Measurements from ENCODE around the gene DCAF17.

DCAF17 gene

GRCh38 chr2:171451074-171451473 lies 17.0 kb downstream of the DCAF17 start:
- Mint-ChIP-seq H3K4me3 (no peak overlapping the region), H3K36me3 (ENCODE audit: low read depth) (peaks cover 29% of the 10 kb centered on the region), H3K27ac (no peak overlapping the region), H3K27me3 (ENCODE audit: low read depth) (no peaks in the 10 kb centered on the region), H3K9me3 (peaks cover 7% of the 10 kb centered on the region), H3K4me1 (ENCODE audit: low read depth) (no peaks in the 10 kb centered on the region)
- no peak for DNase-seq (ENCODE audit: low spot score)

DNA sequence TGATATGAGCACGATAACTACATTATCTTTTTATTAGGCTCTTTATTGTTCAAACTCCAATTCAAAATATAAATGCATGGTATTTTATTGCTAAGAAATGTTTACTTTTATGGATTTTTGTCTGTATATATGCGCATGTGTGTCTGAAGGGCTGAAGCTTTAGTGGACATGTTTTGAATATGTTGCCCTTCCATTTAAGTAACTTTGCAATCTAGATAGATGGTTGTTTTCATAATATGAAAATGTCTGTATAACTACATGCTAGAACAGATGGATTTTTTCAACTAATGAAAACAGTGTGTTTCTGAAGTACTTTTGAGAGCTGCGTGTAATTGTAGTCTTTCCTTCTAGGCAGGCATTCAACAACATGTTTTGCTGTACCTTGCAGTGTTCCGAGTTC lies 18.7 kb downstream of the DCAF17 start:
- no peaks in the 10 kb centered on the region for H3K27me3 Mint-ChIP-seq (ENCODE audit: low read depth)
- H3K4me1 Mint-ChIP-seq (ENCODE audit: low read depth), result no peaks in the 10 kb centered on the region
- no peak for DNase-seq (ENCODE audit: low spot score)
- no peak overlapping the region for H3K4me3 Mint-ChIP-seq
- H3K36me3 Mint-ChIP-seq (ENCODE audit: low read depth), result peaks cover 41% of the 10 kb centered on the region
- H3K9me3 Mint-ChIP-seq, result peaks cover 13% of the 10 kb centered on the region
- H3K27ac Mint-ChIP-seq, result no peak overlapping the region

DNA sequence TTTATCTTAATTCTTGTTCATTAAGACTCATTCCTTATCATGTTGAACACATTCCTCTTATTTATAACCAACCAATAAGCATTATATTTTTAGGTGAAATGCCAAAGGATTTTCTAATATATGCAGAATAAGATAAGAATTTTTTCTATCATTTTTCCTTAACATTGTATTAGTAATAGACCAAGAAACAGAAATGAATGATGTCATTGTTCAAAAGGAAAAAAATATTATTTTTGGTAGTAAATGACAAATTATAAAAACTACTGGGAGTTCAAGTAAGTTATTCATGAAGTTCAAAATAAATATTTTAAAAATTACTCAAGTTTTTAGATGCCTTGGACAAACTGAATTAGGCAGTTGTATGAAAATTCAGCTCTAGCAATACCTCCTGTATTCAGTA lies 25.5 kb downstream of the DCAF17 start:
- Mint-ChIP-seq H3K27ac (no peak overlapping the region), H3K36me3 (ENCODE audit: low read depth) (peaks cover 48% of the 10 kb centered on the region), H3K4me1 (ENCODE audit: low read depth) (no peaks in the 10 kb centered on the region), H3K27me3 (ENCODE audit: low read depth) (no peaks in the 10 kb centered on the region), H3K4me3 (no peak overlapping the region), H3K9me3 (peaks cover 13% of the 10 kb centered on the region)
- DNase-seq (ENCODE audit: low spot score), result no peak

GRCh38 chr2:171460537-171460936 lies 26.5 kb downstream of the DCAF17 start:
- Mint-ChIP-seq H3K36me3 (ENCODE audit: low read depth) (peaks cover 42% of the 10 kb centered on the region), H3K27me3 (ENCODE audit: low read depth) (no peaks in the 10 kb centered on the region), H3K27ac (no peak overlapping the region), H3K9me3 (peaks cover 11% of the 10 kb centered on the region), H3K4me3 (no peak overlapping the region), H3K4me1 (ENCODE audit: low read depth) (no peaks in the 10 kb centered on the region)
- no peak for DNase-seq (ENCODE audit: low spot score)

DNA sequence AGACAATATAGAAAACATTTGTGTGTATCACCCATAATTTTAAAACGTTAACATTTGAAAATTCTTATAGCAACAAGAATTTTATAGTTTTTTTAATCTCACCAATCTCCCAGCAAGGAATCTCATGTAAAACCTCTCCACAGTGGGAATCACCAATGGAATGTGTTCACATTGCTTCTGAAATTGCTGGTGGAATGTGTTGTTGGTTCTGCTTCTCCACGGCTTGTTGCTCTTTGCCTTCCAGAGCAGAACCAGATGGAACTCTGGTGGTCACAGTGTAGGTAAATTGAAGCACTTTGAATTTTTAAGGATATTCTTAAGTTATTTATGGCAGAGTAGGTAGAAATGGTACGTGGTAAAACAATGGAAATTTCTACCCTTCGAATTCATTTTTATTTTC lies 35.1 kb downstream of the DCAF17 start:
- H3K36me3 Mint-ChIP-seq (ENCODE audit: low read depth), result peaks cover 27% of the 10 kb centered on the region

DNA sequence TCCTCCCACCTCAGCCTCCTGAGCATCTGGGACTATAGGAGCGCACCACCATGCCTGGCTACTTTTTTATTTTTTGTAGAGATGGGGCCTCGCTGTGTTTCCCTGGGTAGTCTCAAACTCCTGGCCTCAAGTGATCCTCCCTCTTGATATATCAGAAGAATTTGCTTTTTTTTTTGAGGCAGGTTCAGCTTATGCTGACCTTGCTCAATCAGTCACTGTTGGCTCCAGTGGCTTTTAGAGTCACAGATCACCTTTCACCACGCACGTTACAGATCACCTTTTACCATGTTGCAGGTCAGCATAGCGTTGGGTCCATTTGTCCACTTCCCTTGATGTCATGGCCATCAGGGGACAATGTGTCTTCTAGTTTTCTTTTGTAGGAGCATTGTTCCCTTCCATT lies 36.1 kb downstream of the DCAF17 start:
- no peak overlapping the region for H3K4me3 Mint-ChIP-seq
- DNase-seq (ENCODE audit: low spot score), result no peak
- H3K9me3 Mint-ChIP-seq, result no peaks in the 10 kb centered on the region
- H3K36me3 Mint-ChIP-seq (ENCODE audit: low read depth), result peaks cover 31% of the 10 kb centered on the region
- H3K27me3 Mint-ChIP-seq (ENCODE audit: low read depth), result no peaks in the 10 kb centered on the region
- H3K4me1 Mint-ChIP-seq (ENCODE audit: low read depth), result no peaks in the 10 kb centered on the region
- H3K27ac Mint-ChIP-seq, result no peak overlapping the region

More for the DNA sequence above, 35.1 kb downstream of the DCAF17 start:
- Mint-ChIP-seq H3K27ac (no peak overlapping the region), H3K4me1 (ENCODE audit: low read depth) (no peaks in the 10 kb centered on the region), H3K4me3 (no peak overlapping the region), H3K9me3 (no peaks in the 10 kb centered on the region), H3K27me3 (ENCODE audit: low read depth) (no peaks in the 10 kb centered on the region)
- DNase-seq (ENCODE audit: low spot score), result no peak

DNA sequence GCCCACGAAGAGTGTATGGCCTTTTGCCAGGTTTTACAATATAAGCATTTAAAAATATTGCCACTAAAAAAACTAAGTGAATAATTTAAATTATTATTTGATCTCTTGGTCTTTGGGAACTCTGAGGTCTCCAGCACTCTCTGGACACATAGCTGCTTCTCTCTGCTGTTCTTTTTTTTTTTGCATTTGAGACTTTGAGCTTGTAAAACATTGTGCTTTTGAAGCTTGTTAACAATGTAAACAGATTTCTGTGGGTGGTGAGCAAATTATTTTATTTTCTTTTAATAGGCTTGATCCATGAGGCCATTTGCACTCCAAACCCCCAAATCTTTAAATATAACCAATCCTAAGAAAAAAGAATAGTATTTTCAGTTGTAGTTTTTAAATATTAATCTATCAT lies 42.0 kb downstream of the DCAF17 start:
- Mint-ChIP-seq H3K4me3 (no peak overlapping the region), H3K9me3 (no peaks in the 10 kb centered on the region), H3K36me3 (ENCODE audit: low read depth) (peaks cover 18% of the 10 kb centered on the region), H3K27me3 (ENCODE audit: low read depth) (no peaks in the 10 kb centered on the region), H3K4me1 (ENCODE audit: low read depth) (peaks cover 2% of the 10 kb centered on the region), H3K27ac (no peak overlapping the region)
- no peak for DNase-seq (ENCODE audit: low spot score)

- H3K27ac Mint-ChIP-seq, result no peak overlapping the region
- H3K36me3 Mint-ChIP-seq (ENCODE audit: low read depth), result peaks cover 18% of the 10 kb centered on the region
- no peaks in the 10 kb centered on the region for H3K27me3 Mint-ChIP-seq (ENCODE audit: low read depth)
- no peak overlapping the region for H3K4me3 Mint-ChIP-seq
- peaks cover 4% of the 10 kb centered on the region for H3K4me1 Mint-ChIP-seq (ENCODE audit: low read depth)
- no peak for DNase-seq (ENCODE audit: low spot score)
- no peaks in the 10 kb centered on the region for H3K9me3 Mint-ChIP-seq
Measured at GRCh38 chr2:171478345-171478744, 44.3 kb downstream of the DCAF17 start.

GRCh38 chr2:171479154-171479814 lies 45.3 kb downstream of the DCAF17 start:
- Mint-ChIP-seq H3K4me1 (ENCODE audit: low read depth) (peaks cover 4% of the 10 kb centered on the region), H3K27me3 (ENCODE audit: low read depth) (no peaks in the 10 kb centered on the region), H3K36me3 (ENCODE audit: low read depth) (peaks cover 18% of the 10 kb centered on the region), H3K27ac (no peak overlapping the region), H3K4me3 (no peak overlapping the region), H3K9me3 (no peaks in the 10 kb centered on the region)
- no peak for DNase-seq (ENCODE audit: low spot score)

GRCh38 chr2:171480908-171481307 lies 46.9 kb downstream of the DCAF17 start:
- peaks cover 13% of the 10 kb centered on the region for H3K36me3 Mint-ChIP-seq (ENCODE audit: low read depth)
- H3K4me1 Mint-ChIP-seq (ENCODE audit: low read depth), result peaks cover 13% of the 10 kb centered on the region
- no peak overlapping the region for H3K27ac Mint-ChIP-seq
- DNase-seq (ENCODE audit: low spot score), result no peak
- H3K27me3 Mint-ChIP-seq (ENCODE audit: low read depth), result no peaks in the 10 kb centered on the region
- no peaks in the 10 kb centered on the region for H3K9me3 Mint-ChIP-seq
- no peak overlapping the region for H3K4me3 Mint-ChIP-seq

DNA sequence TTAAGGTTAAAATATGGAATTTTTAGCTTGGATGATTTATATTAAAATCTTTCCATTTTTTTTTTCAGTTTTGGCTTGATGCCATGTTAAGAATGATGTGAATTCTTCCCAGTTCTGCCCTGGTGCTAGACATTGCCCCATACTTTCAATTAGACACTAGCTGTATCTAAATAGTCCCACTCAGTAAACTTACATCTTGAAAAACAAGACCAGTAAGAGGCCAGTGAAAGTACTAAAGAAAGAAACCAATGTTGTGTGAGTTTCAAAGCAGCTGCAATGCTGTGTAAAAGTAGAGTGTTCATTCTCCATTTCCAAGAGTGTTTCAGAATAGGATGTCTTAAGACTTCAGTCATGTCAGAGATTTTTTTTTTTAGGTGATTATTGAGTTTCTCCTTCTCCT lies 48.3 kb downstream of the DCAF17 start:
- Mint-ChIP-seq H3K27ac (no peak overlapping the region), H3K9me3 (no peaks in the 10 kb centered on the region), H3K27me3 (ENCODE audit: low read depth) (no peaks in the 10 kb centered on the region), H3K36me3 (ENCODE audit: low read depth) (peaks cover 13% of the 10 kb centered on the region), H3K4me3 (no peak overlapping the region), H3K4me1 (ENCODE audit: low read depth) (peaks cover 13% of the 10 kb centered on the region)
- no peak for DNase-seq (ENCODE audit: low spot score)

- Mint-ChIP-seq H3K27me3 (ENCODE audit: low read depth) (no peaks in the 10 kb centered on the region), H3K27ac (no peak overlapping the region), H3K36me3 (ENCODE audit: low read depth) (peaks cover 14% of the 10 kb centered on the region), H3K4me3 (no peak overlapping the region), H3K9me3 (no peaks in the 10 kb centered on the region), H3K4me1 (ENCODE audit: low read depth) (peaks cover 13% of the 10 kb centered on the region)
- DNase-seq (ENCODE audit: low spot score), result no peak
Measured at GRCh38 chr2:171482877-171483276, 48.9 kb downstream of the DCAF17 start.

- peaks cover 5% of the 10 kb centered on the region for H3K9me3 Mint-ChIP-seq
- H3K4me3 Mint-ChIP-seq, result no peak overlapping the region
- no peak for DNase-seq (ENCODE audit: low spot score)
- H3K36me3 Mint-ChIP-seq (ENCODE audit: low read depth), result peaks cover 18% of the 10 kb centered on the region
- no peaks in the 10 kb centered on the region for H3K27me3 Mint-ChIP-seq (ENCODE audit: low read depth)
- H3K4me1 Mint-ChIP-seq (ENCODE audit: low read depth), result peaks cover 11% of the 10 kb centered on the region
- H3K27ac Mint-ChIP-seq, result no peak overlapping the region
Measured at GRCh38 chr2:171483793-171484192, 49.8 kb downstream of the DCAF17 start.

DNA sequence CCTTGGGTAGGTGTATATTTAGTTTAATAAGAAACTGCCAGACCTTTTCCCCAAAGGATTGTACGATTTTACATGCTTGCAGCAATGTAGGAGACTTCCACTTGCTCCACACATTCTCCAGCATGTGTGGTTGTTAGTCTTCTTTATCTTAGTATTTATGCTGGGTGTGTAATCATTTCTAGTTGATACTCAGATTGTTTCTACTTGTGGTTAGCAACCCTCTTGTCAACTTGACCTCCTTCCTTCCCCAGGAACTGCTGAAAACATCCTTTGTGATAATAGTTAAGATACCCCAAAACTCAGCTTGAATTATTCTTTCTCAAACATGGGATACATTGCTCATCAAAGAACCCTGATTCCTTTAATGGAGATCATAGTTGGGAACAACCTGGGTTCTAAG lies 51.1 kb downstream of the DCAF17 start:
- peaks cover 11% of the 10 kb centered on the region for H3K4me1 Mint-ChIP-seq (ENCODE audit: low read depth)
- peaks cover 9% of the 10 kb centered on the region for H3K9me3 Mint-ChIP-seq
- no peak overlapping the region for H3K27ac Mint-ChIP-seq
- DNase-seq (ENCODE audit: low spot score), result no peak
- H3K27me3 Mint-ChIP-seq (ENCODE audit: low read depth), result no peaks in the 10 kb centered on the region
- H3K36me3 Mint-ChIP-seq (ENCODE audit: low read depth), result peaks cover 18% of the 10 kb centered on the region
- H3K4me3 Mint-ChIP-seq, result no peak overlapping the region

DNA sequence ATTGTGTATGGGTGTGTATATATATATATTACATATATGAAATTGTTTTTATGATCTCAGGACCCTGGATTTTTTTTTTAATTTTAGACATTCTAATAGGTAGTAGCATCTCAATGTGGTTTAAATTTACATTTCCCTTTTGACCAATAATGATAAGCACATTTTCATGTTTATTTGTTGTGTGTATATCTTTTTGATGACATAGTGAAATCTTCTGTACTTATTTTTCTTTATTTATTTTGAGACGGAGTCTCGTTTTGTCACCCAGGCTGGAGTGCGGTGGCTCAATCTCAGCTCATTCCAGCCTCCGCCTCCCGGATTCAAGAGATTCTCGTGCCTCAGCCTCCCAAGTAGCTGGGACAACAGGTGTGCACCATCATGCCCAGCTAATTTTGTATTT lies 53.2 kb downstream of the DCAF17 start:
- no peak for DNase-seq (ENCODE audit: low spot score)
- Mint-ChIP-seq H3K36me3 (ENCODE audit: low read depth) (peaks cover 12% of the 10 kb centered on the region), H3K27me3 (ENCODE audit: low read depth) (no peaks in the 10 kb centered on the region), H3K27ac (no peak overlapping the region), H3K9me3 (peaks cover 9% of the 10 kb centered on the region), H3K4me3 (no peak overlapping the region), H3K4me1 (ENCODE audit: low read depth) (peaks cover 9% of the 10 kb centered on the region)
